PC-9 (cell line): ENCODE results near the gene CASP8. TPM values are rescaled to one million over a fixed set of nuclear protein-coding genes. Genes with fewer than 3 reads are reported as not detected.
A peak's percentile ranks its signal among the peaks of the same experiment; 100 is the strongest.

Experiments
- BruUV-seq: library from RNA; stranded (reverse); fragments of 400-500 nt; replicated peaks from 2 replicates; lab custom pipeline; 2021; lab: Mats Ljungman, UMichigan
- CTCF ChIA-PET: fragments of 300-600 bp; sonication (Branson Sonifier 250); formaldehyde crosslinking; loops from one replicate; lab custom pipeline; 2022; ENCODE audit warnings: antibody characterized with exemption; lab: Charles Lee
- POLR2A ChIA-PET: fragments of 300-600 bp; sonication (Branson Sonifier 250); formaldehyde crosslinking; loops from one replicate; lab custom pipeline; 2022; ENCODE audit warnings: antibody characterized with exemption; ENCODE audit not compliant: unreplicated experiment; lab: Charles Lee
- DNase-seq, 2 experiments: peaks; one replicate each; pipeline versions ENCODE4 v3.0.0 to v3.0.0-alpha.2; 2015 to 2022; ENCODE audit warnings: mixed read lengths in 1 of 2
- H2AFZ ChIP-seq: fragments of 200-600 bp; sonication (generic); 2 replicates; pipeline ENCODE4 v1.8.1; 2017; ENCODE audit warnings: antibody characterized with exemption
- H3F3A ChIP-seq: fragments of 200-600 bp; sonication (generic); 2 replicates; pipeline ENCODE4 v1.8.1; 2017; ENCODE audit warnings: antibody characterized with exemption, mild to moderate bottlenecking, low read depth; ENCODE audit not compliant: insufficient read depth
- H3K27ac ChIP-seq: fragments of 200-600 bp; sonication (generic); 2 replicates; pipeline ENCODE4 v1.6.1; 2016; ENCODE audit warnings: mixed run types
- H3K27me3 ChIP-seq: fragments of 200-600 bp; sonication (generic); 2 replicates; pipeline ENCODE4 v1.6.1; 2016; ENCODE audit warnings: low read depth, mixed run types; ENCODE audit not compliant: insufficient read depth
- H3K36me3 ChIP-seq: fragments of 200-600 bp; sonication (generic); 2 replicates; pipeline ENCODE4 v1.6.1; 2016; ENCODE audit warnings: low read depth, mixed run types
- H3K4me1 ChIP-seq: fragments of 200-600 bp; sonication (generic); replicated peaks from 2 replicates; pipeline ENCODE4 v1.6.1; 2016; ENCODE audit warnings: mixed run types; ENCODE audit not compliant: insufficient read depth
- H3K4me2 ChIP-seq: fragments of 200-600 bp; sonication (generic); 2 replicates; pipeline ENCODE4 v1.6.1; 2017; ENCODE audit warnings: mixed run types
- H3K4me3 ChIP-seq: fragments of 200-600 bp; sonication (generic); 2 replicates; pipeline ENCODE4 v1.6.1; 2016; ENCODE audit warnings: mixed run types
- H3K79me2 ChIP-seq: fragments of 200-600 bp; sonication (generic); 2 replicates; pipeline ENCODE4 v1.6.1; 2017; ENCODE audit warnings: low read depth, mixed run types
- H3K9me2 ChIP-seq: fragments of 200-600 bp; sonication (generic); 2 replicates; pipeline ENCODE4 v1.8.1; 2017; ENCODE audit warnings: mild to moderate bottlenecking; ENCODE audit not compliant: insufficient read depth
- H3K9me3 ChIP-seq: fragments of 200-600 bp; sonication (generic); 2 replicates; pipeline ENCODE4 v1.8.1; 2016; ENCODE audit warnings: low read depth; ENCODE audit not compliant: insufficient read depth
- H4K20me1 ChIP-seq: fragments of 200-600 bp; sonication (generic); 2 replicates; pipeline ENCODE4 v1.8.1; 2017; ENCODE audit not compliant: insufficient read depth
- EZH2 ChIP-seq: fragments of 200-600 bp; sonication (generic); IDR thresholded peaks from 2 replicates; pipeline ENCODE4 v1.8.0; 2017; ENCODE audit warnings: antibody characterized with exemption, low read depth
- intact Hi-C: fragments of 100-400 bp; cut with micrococcal nuclease; formaldehyde crosslinking; loops from one replicate; pipeline ENCODE4 v1.10.0; 2022; ENCODE audit not compliant: unreplicated experiment
- total RNA-seq: library from RNA; stranded (reverse); gene quantifications from 2 replicates; pipeline ENCODE4 v1.2.3, GENCODE V29; 2021
- TF ChIP-seq, protein P1 (sequence below): fragments of 200-600 bp; sonication (generic); conservative IDR thresholded peaks from 2 replicates; pipeline ENCODE4 v1.6.1; 2017; ENCODE audit warnings: mixed run types, antibody characterized with exemption, mild to moderate bottlenecking, moderate library complexity

The CASP8 gene
- total RNA-seq, 1 experiment from 2014 or later: 48.2 TPM

DNA sequence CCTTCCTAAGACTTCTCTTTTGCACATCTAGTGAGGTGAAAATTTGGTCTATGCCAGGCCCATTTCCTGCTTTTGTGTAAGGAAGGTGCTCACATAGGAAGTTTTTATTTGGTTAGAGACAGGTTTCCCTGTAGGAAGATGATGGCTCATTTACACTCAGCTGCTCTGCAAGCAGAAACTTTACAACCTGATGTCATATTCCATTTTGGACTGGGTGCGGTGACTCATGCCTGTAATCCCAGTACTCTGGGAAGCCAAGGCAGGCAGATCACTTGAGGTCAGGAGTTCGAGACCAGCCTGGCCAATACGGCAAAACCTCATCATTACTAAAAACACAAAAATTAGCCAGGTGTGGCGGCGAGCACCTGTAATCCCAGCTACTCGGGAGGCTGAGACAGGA is 41.6 kb upstream of the CASP8 start:
- Histone ChIP-seq H3K27ac (no peak overlapping the region), H3K27me3 (no peaks in the 10 kb centered on the region), H2AFZ (no peak overlapping the region), H3F3A (no peaks in the 10 kb centered on the region), H3K36me3 (no peaks in the 10 kb centered on the region), H3K4me3 (no peak overlapping the region), H3K4me2 (no peak overlapping the region), H3K79me2 (no peaks in the 10 kb centered on the region), H3K9me2 (no peaks in the 10 kb centered on the region), H3K4me1 (peaks cover 24% of the 10 kb centered on the region), H3K9me3 (no peaks in the 10 kb centered on the region), H4K20me1 (no peaks in the 10 kb centered on the region)
- DNase-seq: peak in 1 of 2 experiments; percentile 51
- POLR2A ChIA-PET: interaction anchor here (0.7 kb wide), 1 partner anchor 15 kb away, joined by 8 read pairs; no protein-coding TSS in a partner anchor
- no peak for TF ChIP-seq EZH2
- TF ChIP-seq, protein P1, sequence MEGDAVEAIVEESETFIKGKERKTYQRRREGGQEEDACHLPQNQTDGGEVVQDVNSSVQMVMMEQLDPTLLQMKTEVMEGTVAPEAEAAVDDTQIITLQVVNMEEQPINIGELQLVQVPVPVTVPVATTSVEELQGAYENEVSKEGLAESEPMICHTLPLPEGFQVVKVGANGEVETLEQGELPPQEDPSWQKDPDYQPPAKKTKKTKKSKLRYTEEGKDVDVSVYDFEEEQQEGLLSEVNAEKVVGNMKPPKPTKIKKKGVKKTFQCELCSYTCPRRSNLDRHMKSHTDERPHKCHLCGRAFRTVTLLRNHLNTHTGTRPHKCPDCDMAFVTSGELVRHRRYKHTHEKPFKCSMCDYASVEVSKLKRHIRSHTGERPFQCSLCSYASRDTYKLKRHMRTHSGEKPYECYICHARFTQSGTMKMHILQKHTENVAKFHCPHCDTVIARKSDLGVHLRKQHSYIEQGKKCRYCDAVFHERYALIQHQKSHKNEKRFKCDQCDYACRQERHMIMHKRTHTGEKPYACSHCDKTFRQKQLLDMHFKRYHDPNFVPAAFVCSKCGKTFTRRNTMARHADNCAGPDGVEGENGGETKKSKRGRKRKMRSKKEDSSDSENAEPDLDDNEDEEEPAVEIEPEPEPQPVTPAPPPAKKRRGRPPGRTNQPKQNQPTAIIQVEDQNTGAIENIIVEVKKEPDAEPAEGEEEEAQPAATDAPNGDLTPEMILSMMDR: no peak
- BruUV-seq: no TSS peak
- intact Hi-C loops: no loop called here
- CTCF ChIA-PET: interaction anchor here (0.6 to 0.7 kb wide), 2 partner anchors 9 to 13 kb away, joined by 3 to 4 read pairs; no protein-coding TSS in a partner anchor

DNA sequence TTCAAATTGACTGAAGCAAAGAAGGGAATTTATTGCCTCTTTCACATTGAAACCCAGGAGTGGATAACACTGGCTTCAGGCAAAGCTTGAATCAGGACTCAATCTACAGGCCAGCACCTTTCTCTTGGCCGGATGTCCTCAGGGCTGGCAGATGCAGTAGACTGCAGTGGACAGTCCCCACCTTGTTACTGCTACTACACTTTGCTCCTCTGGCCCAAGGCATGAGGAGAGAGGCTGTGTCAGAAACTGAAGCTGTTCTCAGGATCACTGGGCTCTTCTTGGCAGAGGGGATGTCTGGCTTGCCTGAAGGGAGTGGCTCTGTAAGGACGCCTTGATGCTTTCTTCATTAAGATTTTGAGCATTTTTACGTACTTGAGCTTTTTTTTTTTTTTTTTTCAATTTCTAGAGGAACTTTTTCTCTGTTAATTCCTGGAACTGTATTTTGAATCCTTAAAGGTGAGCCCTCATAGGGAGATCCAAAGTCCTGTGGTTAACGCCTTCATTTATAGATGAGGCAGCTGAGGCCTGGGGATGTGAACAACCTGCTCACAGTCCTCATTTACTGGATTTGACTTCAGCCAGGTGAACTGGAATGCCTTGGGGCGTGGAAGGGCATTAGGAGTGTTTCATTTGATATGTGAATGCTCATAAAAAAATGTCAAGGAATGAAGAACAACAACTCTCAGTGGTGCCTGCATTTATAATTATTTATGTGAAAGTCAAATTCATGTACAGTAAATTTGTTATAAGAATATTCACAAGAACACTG is 40.8 kb upstream of the CASP8 start:
- Histone ChIP-seq H4K20me1 (no peaks in the 10 kb centered on the region), H3K4me2 (peak overlapping the region; percentile 53), H2AFZ (no peak overlapping the region), H3K9me2 (no peaks in the 10 kb centered on the region), H3K36me3 (no peaks in the 10 kb centered on the region), H3K27me3 (no peaks in the 10 kb centered on the region), H3K4me3 (no peak overlapping the region), H3F3A (no peaks in the 10 kb centered on the region), H3K9me3 (no peaks in the 10 kb centered on the region), H3K27ac (peak overlapping the region; percentile 49), H3K79me2 (no peaks in the 10 kb centered on the region), H3K4me1 (peaks cover 24% of the 10 kb centered on the region)
- TF ChIP-seq EZH2: no peak
- TF ChIP-seq, protein P1: no peak
- DNase-seq: peak; percentile 53 to 70
- intact Hi-C loops: loop anchor here (1.0 kb wide), 1 partner anchor 13 kb away; no protein-coding TSS in a partner anchor
- ChIA-PET POLR2A (interaction anchor here (0.7 kb wide), 1 partner anchor 14 kb away, joined by 8 read pairs; no protein-coding TSS in a partner anchor), CTCF (interaction anchor here (0.6 to 2.4 kb wide), 6 partner anchors 13 to 482 kb away, joined by 3 to 11 read pairs (median 5); partner anchors contain the start of gene CLK1)
- BruUV-seq: no TSS peak

DNA sequence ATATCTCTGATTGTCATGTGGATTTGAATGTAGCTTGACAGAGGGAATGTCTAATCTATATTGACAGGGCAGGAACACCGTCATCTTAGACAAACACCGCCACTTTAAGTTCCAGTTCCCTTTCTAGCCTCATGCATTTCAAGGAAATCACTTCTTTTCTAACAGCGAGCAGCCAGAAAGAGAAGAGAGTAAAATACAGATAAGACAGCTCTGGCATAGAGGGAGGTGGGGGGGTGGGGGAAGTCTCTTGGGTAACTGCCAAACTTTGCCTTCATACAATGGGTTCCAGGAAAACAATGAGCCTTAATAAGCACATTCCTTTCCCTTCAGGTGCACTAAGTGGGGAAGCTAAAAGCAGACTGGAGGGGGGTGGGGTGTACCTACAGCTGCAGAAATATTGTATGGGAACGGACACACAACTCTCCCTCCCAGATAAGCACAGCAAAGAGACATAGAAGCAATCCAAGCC is 40.2 kb upstream of the CASP8 start:
- Histone ChIP-seq H3K79me2 (no peaks in the 10 kb centered on the region), H2AFZ (no peak overlapping the region), H3K27me3 (no peaks in the 10 kb centered on the region), H4K20me1 (no peaks in the 10 kb centered on the region), H3K27ac (peak overlapping the region; percentile 49), H3K4me2 (peak overlapping the region; percentile 53), H3K4me1 (peaks cover 24% of the 10 kb centered on the region), H3K4me3 (no peak overlapping the region), H3K9me3 (no peaks in the 10 kb centered on the region), H3K9me2 (no peaks in the 10 kb centered on the region), H3F3A (no peaks in the 10 kb centered on the region), H3K36me3 (no peaks in the 10 kb centered on the region)
- no peak for TF ChIP-seq EZH2
- TF ChIP-seq, protein P1: no peak
- BruUV-seq: no TSS peak
- peak; percentile 53 to 68 for DNase-seq
- intact Hi-C loops: loop anchor here (1.0 kb wide), 1 partner anchor 12 kb away; no protein-coding TSS in a partner anchor
- POLR2A ChIA-PET: no interaction called here
- CTCF ChIA-PET: interaction anchor here (0.6 to 2.4 kb wide), 2 partner anchors 12 to 355 kb away, joined by 6 to 11 read pairs; partner anchors contain the start of gene CLK1
